IPS-18c (cell line): Measurements from ENCODE around the gene RRM2.
A peak's percentile ranks its signal among the peaks of the same experiment; 100 is the strongest.

Experiments used
- H3K4me3 ChIP-seq: 2 replicates; pipeline ENCODE4 v1.7.0; 2013; ENCODE audit warnings: low read depth, mild to moderate bottlenecking, low read length, moderate library complexity; ENCODE audit not compliant: insufficient read depth
- H3K9me3 ChIP-seq: one replicate; pipeline ENCODE4 v1.6.1; 2013; ENCODE audit warnings: mild to moderate bottlenecking, low read length, moderate library complexity; ENCODE audit not compliant: control insufficient read depth, insufficient read depth

RRM2 gene

GRCh38 chr2:10122500-10123280 is at the start of gene RRM2:
Gene RRM2, plus strand, starts transcription at chr2:10122739. Its CDS starts 60 bp downstream, at chr2:10122799.
- Histone ChIP-seq H3K9me3 (peaks cover 3% of the 10 kb centered on the region), H3K4me3 (peak within 1 kb of the TSS; percentile 89)

GRCh38 chr2:10073706-10074105 is 48.8 kb upstream of the RRM2 start:
- Histone ChIP-seq H3K9me3 (no peaks in the 10 kb centered on the region), H3K4me3 (no peak overlapping the region)

DNA sequence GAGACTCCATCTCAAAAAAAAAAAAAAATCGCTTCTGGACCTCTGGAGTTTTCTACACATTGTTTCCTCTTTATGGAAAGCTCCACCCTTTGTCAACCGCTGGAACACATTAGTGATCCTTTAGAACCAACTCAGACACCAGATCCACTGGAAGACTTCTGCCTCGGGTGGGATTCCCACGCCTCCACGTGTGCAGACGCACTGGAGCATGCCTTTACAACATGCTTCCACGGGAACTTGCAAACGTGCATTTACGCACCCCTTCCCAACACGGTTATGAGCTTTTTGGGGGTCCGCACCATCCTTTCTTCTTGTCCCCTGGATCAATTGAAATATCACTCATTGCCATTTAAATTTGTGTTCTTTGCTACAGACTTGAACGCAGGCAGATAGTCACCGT is 47.4 kb upstream of the RRM2 start:
- Histone ChIP-seq H3K9me3 (no peaks in the 10 kb centered on the region), H3K4me3 (no peak overlapping the region)

DNA sequence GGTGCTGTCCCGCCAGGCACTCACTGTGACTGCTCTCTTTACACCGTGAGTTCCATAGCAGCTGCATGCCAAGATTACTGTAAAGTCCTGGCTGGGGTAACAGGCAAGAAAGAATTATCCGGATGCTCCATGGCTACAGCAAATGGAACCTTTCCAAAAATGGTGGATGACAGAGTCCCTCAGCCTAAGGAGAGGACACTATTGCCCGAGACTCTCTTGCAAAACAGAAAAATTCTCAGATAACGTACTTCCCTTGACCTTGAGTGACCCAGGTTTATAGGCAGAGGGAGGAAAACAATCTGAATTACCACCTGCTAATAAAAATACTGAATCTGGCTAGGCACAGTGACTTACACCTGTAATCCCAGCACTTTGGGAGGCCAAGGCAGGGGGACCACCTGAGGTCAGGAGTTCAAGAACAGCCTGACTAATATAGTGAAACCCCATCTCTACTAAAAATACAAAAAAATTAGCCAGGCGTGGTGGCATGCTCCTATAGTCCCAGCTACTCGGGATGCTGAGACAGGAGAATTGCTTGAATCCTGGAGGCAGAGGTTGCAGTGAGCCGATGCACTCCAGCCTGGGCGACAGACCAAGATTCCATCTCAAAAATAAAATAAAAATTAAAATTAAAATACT is 46.8 kb upstream of the RRM2 start:
- no peak overlapping the region for H3K4me3 ChIP-seq
- no peaks in the 10 kb centered on the region for H3K9me3 ChIP-seq

DNA sequence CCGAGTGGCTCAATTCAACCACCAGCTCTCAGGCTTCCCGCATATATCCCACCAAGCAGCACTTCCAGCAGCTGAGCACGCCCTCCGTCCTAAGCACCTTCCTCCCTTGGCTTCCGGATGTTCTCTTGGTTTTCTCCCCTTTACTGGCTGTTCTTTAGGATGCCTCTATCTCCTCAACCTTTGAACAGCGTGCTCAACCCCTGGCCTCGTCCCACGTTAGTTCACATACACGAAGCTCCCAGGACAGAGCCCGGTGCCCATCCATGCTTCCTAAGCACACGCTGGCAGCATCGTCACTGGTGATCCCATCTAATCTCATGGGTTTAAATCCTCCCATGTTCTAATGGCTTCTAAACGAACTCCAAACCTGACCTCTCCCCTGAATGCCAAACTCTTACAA is 46.0 kb upstream of the RRM2 start:
- no peaks in the 10 kb centered on the region for H3K9me3 ChIP-seq
- H3K4me3 ChIP-seq, result no peak overlapping the region

GRCh38 chr2:10076988-10077527 is 45.5 kb upstream of the RRM2 start:
- Histone ChIP-seq H3K4me3 (no peak overlapping the region), H3K9me3 (no peaks in the 10 kb centered on the region)

DNA sequence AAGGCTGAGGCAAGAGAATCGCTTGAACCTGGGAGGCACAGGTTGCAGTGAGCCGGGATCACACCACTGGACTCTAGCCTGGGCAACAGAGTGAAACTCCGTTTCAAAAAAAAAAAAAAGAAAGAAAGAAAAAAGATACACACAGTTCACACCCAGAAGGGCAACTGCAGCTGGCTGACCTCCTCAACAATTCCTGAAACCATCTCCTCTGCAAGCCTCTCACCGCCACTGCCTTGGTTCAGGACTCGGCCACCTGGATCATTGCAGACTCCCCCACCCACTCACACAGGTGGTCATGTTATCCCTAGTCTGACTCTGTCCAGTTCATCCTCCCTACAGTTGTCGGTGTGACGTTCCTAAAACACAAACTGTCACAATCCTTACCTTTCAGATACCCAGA is 44.5 kb upstream of the RRM2 start:
- H3K9me3 ChIP-seq, result no peaks in the 10 kb centered on the region
- H3K4me3 ChIP-seq, result no peak overlapping the region

DNA sequence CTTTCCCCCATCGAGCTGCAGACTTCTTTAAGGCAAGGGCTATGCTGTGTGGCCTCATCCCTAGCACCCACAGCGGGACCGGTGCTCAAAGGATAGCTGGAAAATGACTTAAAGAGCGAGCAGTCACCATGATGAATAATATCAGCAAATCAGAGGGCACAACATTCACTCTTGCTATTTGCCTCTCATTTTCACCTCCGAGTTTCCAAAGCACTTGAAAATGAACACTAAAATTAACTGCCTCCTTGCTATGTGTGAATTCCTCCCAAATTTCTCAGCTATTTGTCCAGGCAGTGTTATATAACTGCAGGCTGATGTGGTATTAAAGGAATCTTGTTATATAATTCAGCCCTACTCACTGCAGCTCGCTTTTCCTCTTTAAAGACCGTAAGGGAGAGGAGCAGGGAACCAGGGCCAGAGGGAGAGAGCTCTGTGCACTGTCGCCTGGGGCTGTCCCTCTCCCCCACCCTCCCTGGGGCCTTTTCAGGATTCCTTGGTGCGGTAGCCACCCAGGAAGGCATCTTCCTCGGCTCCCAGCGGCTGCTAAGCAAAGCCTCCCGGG is 43.8 kb upstream of the RRM2 start:
- Histone ChIP-seq H3K9me3 (no peaks in the 10 kb centered on the region), H3K4me3 (peak overlapping the region; percentile 52; the same call in 1 of the 2 replicates)

GRCh38 chr2:10079266-10079869 is 43.2 kb upstream of the RRM2 start:
- Histone ChIP-seq H3K9me3 (no peaks in the 10 kb centered on the region), H3K4me3 (peak overlapping the region; percentile 52)

DNA sequence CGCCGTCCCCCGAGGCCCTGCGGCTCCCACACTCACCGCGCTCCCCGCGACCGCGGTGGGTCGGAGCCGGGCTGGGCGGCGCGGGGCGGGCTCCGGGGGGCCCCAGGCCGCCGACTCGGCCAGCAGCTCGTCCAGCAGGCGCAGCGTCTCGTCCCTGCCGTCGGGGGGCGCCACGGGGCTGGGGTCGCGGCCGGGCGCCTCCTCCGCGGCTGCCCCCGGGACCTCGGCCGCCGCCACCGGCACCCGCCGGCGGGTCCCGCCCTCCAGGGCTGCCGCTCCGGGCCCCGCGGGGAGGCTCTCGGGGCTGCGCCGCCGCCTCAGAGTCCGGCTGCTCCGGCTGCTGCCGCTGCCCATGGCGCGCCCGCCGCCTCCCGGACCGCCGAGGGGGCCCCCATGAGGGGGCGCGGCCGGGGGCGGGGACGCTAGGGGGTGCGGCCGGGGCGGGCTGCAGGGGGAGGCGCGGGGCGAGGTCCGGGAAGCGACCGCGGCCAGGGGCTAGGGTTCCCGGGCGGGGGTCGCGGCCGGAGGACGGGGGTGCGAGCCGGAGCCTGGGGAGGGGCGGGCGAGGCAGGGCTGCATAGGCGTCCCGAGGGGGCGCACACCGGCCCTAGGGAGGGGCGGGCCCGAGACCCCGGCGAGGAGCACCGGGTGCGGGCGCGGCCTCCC is 42.5 kb upstream of the RRM2 start, which contains the start of gene CYS1:
TSS of gene CYS1 (minus strand) at position 542 of the 666 bp plus-strand sequence. CDS start at position 354, 188 bp downstream.
- Histone ChIP-seq H3K9me3 (no peaks in the 10 kb centered on the region), H3K4me3 (peak within 1 kb of the TSS; percentile 55)

- H3K4me3 ChIP-seq, result peak overlapping the region; percentile 55; the same call in 1 of the 2 replicates
- H3K9me3 ChIP-seq, result no peaks in the 10 kb centered on the region
Observed at GRCh38 chr2:10080536-10081304, 41.8 kb upstream of the RRM2 start.

DNA sequence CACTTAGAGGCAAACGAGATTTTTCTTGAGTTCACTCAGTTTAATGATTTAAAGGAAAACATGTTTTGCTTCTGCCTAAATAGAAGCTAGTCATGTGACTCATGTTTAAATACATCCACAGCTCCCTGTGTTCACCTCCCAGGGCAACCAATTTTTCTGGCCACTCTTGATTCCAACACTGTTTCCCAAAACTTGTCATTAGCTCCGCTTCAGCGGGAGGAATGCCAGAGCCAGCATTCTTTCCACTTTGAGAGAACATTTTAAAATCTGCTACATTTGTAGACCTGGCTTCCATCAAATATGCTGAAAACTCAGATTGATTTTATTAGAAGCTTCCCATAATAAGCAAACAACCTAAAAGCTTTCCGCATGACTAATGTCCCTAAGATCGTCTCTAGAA is 39.5 kb upstream of the RRM2 start:
- no peaks in the 10 kb centered on the region for H3K9me3 ChIP-seq
- H3K4me3 ChIP-seq, result no peak overlapping the region

DNA sequence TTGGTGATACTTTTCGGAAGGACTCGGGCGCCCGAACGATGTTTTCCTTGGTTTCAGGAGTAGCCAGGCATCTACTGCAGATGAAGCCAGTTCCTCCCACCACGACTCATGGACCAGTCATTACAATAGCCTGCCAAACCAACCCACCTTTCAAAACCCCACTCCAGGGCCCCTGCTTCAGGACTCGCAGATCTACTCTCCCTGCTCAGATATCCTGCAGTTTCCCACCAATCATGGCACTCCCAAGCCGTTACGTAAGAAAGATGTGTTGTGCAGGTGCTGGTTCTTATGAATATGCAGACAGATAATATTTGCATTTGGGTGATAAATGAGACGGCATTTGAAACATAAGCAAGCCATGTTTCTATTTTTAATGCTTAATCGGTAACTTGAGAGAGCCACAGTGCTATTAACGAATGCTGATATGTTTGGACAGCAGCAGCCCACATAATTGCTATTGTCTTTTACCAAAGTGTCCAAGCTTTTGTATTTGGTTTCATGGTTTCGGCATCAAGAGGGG is 38.8 kb upstream of the RRM2 start:
- no peaks in the 10 kb centered on the region for H3K9me3 ChIP-seq
- H3K4me3 ChIP-seq, result no peak overlapping the region

- H3K4me3 ChIP-seq, result no peak overlapping the region
- no peaks in the 10 kb centered on the region for H3K9me3 ChIP-seq
Observed at GRCh38 chr2:10084223-10084865, 38.2 kb upstream of the RRM2 start.

DNA sequence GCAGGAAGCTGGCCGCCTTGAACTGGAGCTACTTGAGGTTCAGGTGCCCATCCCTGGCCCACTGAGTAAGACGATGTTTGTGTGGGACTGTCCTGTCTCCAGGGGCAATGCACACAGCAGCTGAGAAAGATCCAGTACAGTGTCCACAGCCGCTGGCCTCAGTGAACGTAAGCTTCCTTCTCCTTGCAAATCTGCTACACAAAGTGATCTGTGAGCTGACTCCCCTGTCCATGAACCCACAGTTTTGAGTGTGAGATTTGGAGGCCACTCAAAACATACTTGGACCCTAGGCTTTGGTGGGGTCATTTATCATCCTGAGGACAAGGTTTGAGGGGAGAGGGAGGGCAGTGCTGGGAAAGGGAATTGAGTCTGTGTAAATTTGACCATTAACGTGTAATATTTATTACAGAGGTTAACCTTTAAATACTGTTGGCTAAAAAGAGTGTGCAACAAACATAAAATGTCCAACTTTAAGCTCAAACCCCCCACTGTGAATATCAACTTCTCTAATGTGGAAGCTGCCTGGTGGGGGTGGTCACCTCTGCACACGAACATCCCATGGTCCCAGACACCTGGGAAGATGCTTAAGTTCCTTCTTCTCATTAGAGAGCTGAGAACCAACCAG is 37.4 kb upstream of the RRM2 start:
- no peaks in the 10 kb centered on the region for H3K9me3 ChIP-seq
- no peak overlapping the region for H3K4me3 ChIP-seq
